HepG2 (cell line): ENCODE results near the gene PRPF38B. TPM values are rescaled to one million over a fixed set of nuclear protein-coding genes. Genes with fewer than 3 reads are reported as not detected.

ENCODE experiments used
- BORCS8-MEF2B ChIP-seq: sonication (generic); formaldehyde crosslinking; IDR thresholded peaks from 2 replicates; pipeline ENCODE4 v1.8.0; 2022; ENCODE audit warnings: mild to moderate bottlenecking, missing genetic modification reagents
- GTF2F1 ChIP-seq: fragments of 150-350 bp; IDR thresholded peaks from 2 replicates; pipeline ENCODE4 v1.6.1; 2014; ENCODE audit warnings: low read length
- HNRNPK ChIP-seq: fragments of 200-400 bp; formaldehyde crosslinking; IDR thresholded peaks from 2 replicates; pipeline ENCODE4 v1.6.1; 2018; ENCODE audit warnings: low read length, low read depth, moderate library complexity, mild to moderate bottlenecking; ENCODE audit not compliant: poor library complexity, severe bottlenecking
- HOXA9 ChIP-seq: sonication (generic); formaldehyde crosslinking; IDR thresholded peaks from 2 replicates; pipeline ENCODE4 v1.8.1; 2022; ENCODE audit warnings: missing genetic modification reagents, mild to moderate bottlenecking, moderate library complexity, borderline replicate concordance
- MED8 ChIP-seq: sonication (generic); formaldehyde crosslinking; IDR thresholded peaks from 2 replicates; pipeline ENCODE4 v1.8.1; 2023; ENCODE audit warnings: mild to moderate bottlenecking, missing genetic modification reagents; ENCODE audit not compliant: insufficient replicate concordance
- MXD4 ChIP-seq: IDR thresholded peaks from 2 replicates; pipeline ENCODE4 v1.6.1; 2016; ENCODE audit warnings: mild to moderate bottlenecking, missing biosample characterization, missing genetic modification reagents
- NFKB2 ChIP-seq: sonication (generic); formaldehyde crosslinking; IDR thresholded peaks from 2 replicates; pipeline ENCODE4 v1.4.0; 2020; ENCODE audit warnings: missing genetic modification reagents, borderline replicate concordance
- NRL ChIP-seq: sonication (generic); formaldehyde crosslinking; IDR thresholded peaks from 2 replicates; pipeline ENCODE4 v1.5.0; 2020; ENCODE audit warnings: missing genetic modification reagents, mild to moderate bottlenecking, moderate library complexity, borderline replicate concordance
- POLR2A ChIP-seq, 2 experiments: IDR thresholded peaks; 2 replicates each; pipeline ENCODE4 v1.6.1; 2011; ENCODE audit warnings: low read depth in 2 of 2, low read length in 2 of 2, mild to moderate bottlenecking in 1 of 2, moderate library complexity in 1 of 2; ENCODE audit not compliant: insufficient read depth in 1 of 2
- POLR2AphosphoS2 ChIP-seq: IDR thresholded peaks from 2 replicates; pipeline ENCODE4 v1.6.1; 2011; ENCODE audit warnings: low read depth, low read length, improper control_type of control experiment
- RXRB ChIP-seq: IDR thresholded peaks from 2 replicates; pipeline ENCODE4 v1.6.1; 2016; ENCODE audit warnings: borderline replicate concordance, missing genetic modification reagents, missing compliant biosample characterization
- SOX6 ChIP-seq, 2 experiments: fragments of 450-650 bp in 1 of 2; sonication (generic) in 1 of 2; formaldehyde crosslinking in 1 of 2; IDR thresholded peaks; 2 replicates each; pipeline versions ENCODE4 v1.4.0 to v1.6.1; 2017 to 2020; ENCODE audit warnings: antibody characterized with exemption in 1 of 2, mild to moderate bottlenecking in 1 of 2, missing genetic modification reagents in 1 of 2
- WIZ ChIP-seq: sonication (generic); formaldehyde crosslinking; IDR thresholded peaks from 2 replicates; pipeline ENCODE4 v1.5.1; 2020; ENCODE audit warnings: mild to moderate bottlenecking, missing genetic modification reagents
- ZNF281 ChIP-seq: sonication (generic); formaldehyde crosslinking; IDR thresholded peaks from 2 replicates; pipeline ENCODE4 v1.4.0; 2020; ENCODE audit warnings: missing genetic modification reagents, borderline replicate concordance
- ZNF30 ChIP-seq: sonication (generic); formaldehyde crosslinking; IDR thresholded peaks from 2 replicates; pipeline ENCODE4 v1.5.0; 2020; ENCODE audit warnings: mild to moderate bottlenecking, missing genetic modification reagents
- ZNF333 ChIP-seq: sonication (generic); formaldehyde crosslinking; IDR thresholded peaks from 2 replicates; pipeline ENCODE4 v1.4.0; 2020; ENCODE audit warnings: mild to moderate bottlenecking, missing genetic modification reagents, borderline replicate concordance
- ZNF766 ChIP-seq: sonication (generic); formaldehyde crosslinking; IDR thresholded peaks from 2 replicates; pipeline ENCODE4 v1.5.0; 2020; ENCODE audit warnings: missing genetic modification reagents, borderline replicate concordance
- ZXDC ChIP-seq: sonication (generic); formaldehyde crosslinking; IDR thresholded peaks from 2 replicates; pipeline ENCODE4 v1.5.0; 2020; ENCODE audit warnings: mild to moderate bottlenecking, missing genetic modification reagents
- polyA plus RNA-seq, 8 experiments: library from polyadenylated mRNA; depleted of rRNA in 3 of 8; stranded (reverse) in 7 of 8; unstranded in 1 of 8; fragments of >200 nt; fragmentation: Illumina TruSeq in 4 of 8; extraction: Trizol in 4 of 8; gene quantifications; 2 replicates each; pipeline versions ENCODE4 v1.2.1 to v1.2.3, GENCODE V29; 2011 to 2016; ENCODE audit warnings: low read depth in 4 of 8, missing spikeins in 1 of 8, mixed read lengths in 1 of 8; ENCODE audit not compliant: insufficient read depth in 1 of 8
- total RNA-seq, 5 experiments: library from RNA; depleted of rRNA; stranded (reverse); fragments of >200 nt; fragmentation: Illumina TruSeq; extraction: Trizol; gene quantifications; 2 replicates each; pipeline ENCODE4 v1.2.3, GENCODE V29; 2016; ENCODE audit warnings: low read depth in 1 of 5
- TF ChIP-seq, protein P1 (sequence below): sonication (generic); formaldehyde crosslinking; conservative IDR thresholded peaks from 2 replicates; pipeline ENCODE4 v1.4.0; 2020; ENCODE audit warnings: missing genetic modification reagents
- TF ChIP-seq, protein P2 (sequence below): sonication (generic); formaldehyde crosslinking; IDR thresholded peaks from 2 replicates; pipeline ENCODE4 v1.5.1; 2020; ENCODE audit warnings: missing genetic modification reagents, mild to moderate bottlenecking, borderline replicate concordance

PRPF38B gene
- total and polyA plus RNA-seq, 2 of the 13 experiments (the other 11 are each of a cell fraction or from before 2014, with no cell fraction given), result 25.7 to 29.7 TPM

DNA sequence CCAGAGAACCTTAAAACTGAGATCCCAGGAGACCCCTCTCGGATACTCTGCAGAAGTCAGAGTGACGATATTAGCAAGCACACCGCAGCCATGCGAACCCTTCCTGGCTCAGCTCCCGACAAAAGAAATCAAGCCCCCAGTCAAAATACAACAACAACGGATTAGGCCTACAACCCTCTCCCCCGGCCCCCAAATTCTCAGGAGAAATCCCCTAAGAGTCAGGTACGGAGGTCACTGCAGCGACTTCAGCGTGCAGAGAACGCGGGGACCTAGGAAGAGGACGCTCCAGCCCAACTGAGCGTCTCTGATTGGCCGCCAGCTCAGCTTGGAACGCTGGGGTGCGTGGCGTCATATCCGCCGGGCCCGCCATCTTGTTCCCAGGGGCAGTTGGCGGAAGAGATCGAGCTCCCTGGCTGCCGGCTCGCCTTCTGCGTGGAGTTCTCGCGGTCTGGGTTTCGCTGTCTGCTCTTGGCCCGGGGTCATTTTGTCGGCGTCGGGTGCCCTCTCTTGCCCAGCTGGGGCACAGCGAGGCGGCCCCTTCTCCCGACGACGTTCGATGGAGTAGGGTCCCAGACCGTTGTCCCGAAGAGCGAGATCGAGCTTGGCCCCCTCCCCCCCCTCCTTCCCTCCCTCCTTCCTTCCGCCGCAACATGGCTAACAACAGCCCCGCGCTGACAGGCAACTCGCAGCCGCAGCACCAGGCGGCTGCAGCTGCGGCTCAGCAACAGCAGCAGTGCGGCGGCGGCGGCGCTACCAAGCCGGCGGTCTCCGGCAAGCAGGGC, at the start of gene PRPF38B (continued):
- TF ChIP-seq HOXA9 (CRISPR knock-in tag) (no peak; the same call in 1 of the 2 replicates), NRL (peak; percentile 77; the same call in 1 of the 2 replicates), ZNF30 (peak; percentile 65; the same call in 1 of the 2 replicates), SOX6 (IDR thresholded peaks at IDR 0.05) (no peak), SOX6 (CRISPR knock-in tag; IDR thresholded peaks at IDR 0.05) (peak; percentile 45; the same call in 1 of the 2 replicates), POLR2A (IDR thresholded peaks at IDR 0.05; ENCODE audit: insufficient read depth in 1 of 2, low read depth in 2 of 2, low read length in 2 of 2) (peak; percentile 92 to 94), GTF2F1 (no peak), WIZ (CRISPR knock-in tag) (no peak), POLR2AphosphoS2 (peak; percentile 82; the same call in 1 of the 2 replicates), ZNF766 (CRISPR knock-in tag) (peak; percentile 87), ZNF333 (CRISPR knock-in tag) (peak; percentile 54; the same call in 1 of the 2 replicates), RXRB (CRISPR knock-in tag) (0 out of 2 replicates have a peak, but pooled peaks have one; percentile 12), NFKB2 (CRISPR knock-in tag) (peak; percentile 90), HNRNPK (peak; percentile 68), ZNF281 (0 out of 2 replicates have a peak, but pooled peaks have one; percentile 52), MXD4 (CRISPR knock-in tag) (peak; percentile 39; the same call in 1 of the 2 replicates), BORCS8-MEF2B (CRISPR knock-in tag) (peak; percentile 60; the same call in 1 of the 2 replicates), MED8 (CRISPR knock-in tag) (peak; percentile 45), ZXDC (peak; percentile 72; the same call in 1 of the 2 replicates)
- TF ChIP-seq, protein P1, sequence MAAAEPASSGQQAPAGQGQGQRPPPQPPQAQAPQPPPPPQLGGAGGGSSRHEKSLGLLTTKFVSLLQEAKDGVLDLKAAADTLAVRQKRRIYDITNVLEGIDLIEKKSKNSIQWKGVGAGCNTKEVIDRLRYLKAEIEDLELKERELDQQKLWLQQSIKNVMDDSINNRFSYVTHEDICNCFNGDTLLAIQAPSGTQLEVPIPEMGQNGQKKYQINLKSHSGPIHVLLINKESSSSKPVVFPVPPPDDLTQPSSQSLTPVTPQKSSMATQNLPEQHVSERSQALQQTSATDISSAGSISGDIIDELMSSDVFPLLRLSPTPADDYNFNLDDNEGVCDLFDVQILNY, result no peak
- TF ChIP-seq, protein P2, sequence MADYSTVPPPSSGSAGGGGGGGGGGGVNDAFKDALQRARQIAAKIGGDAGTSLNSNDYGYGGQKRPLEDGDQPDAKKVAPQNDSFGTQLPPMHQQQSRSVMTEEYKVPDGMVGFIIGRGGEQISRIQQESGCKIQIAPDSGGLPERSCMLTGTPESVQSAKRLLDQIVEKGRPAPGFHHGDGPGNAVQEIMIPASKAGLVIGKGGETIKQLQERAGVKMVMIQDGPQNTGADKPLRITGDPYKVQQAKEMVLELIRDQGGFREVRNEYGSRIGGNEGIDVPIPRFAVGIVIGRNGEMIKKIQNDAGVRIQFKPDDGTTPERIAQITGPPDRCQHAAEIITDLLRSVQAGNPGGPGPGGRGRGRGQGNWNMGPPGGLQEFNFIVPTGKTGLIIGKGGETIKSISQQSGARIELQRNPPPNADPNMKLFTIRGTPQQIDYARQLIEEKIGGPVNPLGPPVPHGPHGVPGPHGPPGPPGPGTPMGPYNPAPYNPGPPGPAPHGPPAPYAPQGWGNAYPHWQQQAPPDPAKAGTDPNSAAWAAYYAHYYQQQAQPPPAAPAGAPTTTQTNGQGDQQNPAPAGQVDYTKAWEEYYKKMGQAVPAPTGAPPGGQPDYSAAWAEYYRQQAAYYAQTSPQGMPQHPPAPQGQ (CRISPR knock-in tag), result no peak
